GM12878 (cell line): ENCODE measurements around the gene HSPBAP1. TPM values are rescaled to one million over a fixed set of nuclear protein-coding genes. Genes with fewer than 3 reads are reported as not detected.

Experiments used
- ATAC-seq: fragments of 200-7000 bp; cut with Tn5 transposase; 3 replicates; pipeline ENCODE4 v1.9.1; 2020; ENCODE audit warnings: mild to moderate bottlenecking, moderate library complexity
- BruUV-seq: library from RNA; stranded (reverse); fragments of 400-500 nt; replicated peaks from 2 replicates; lab custom pipeline; 2021; lab: Mats Ljungman, UMichigan
- CTCF ChIA-PET: fragments of 300-600 bp; sonication (Branson Sonifier 250); formaldehyde crosslinking; extraction: SDS; loops from one replicate; lab custom pipeline; 2021; ENCODE audit warnings: inconsistent platforms; lab: Yijun Ruan, JAX
- POLR2A ChIA-PET: fragments of 350-600 bp; formaldehyde crosslinking; extraction: SDS; loops from one replicate; lab custom pipeline; 2021; ENCODE audit warnings: inconsistent platforms; lab: Charles Lee
- RAD21 ChIA-PET: fragments of 300-600 bp; sonication (Branson Sonifier 250); formaldehyde crosslinking; loops from one replicate; lab custom pipeline; 2023; ENCODE audit warnings: antibody characterized with exemption; ENCODE audit not compliant: unreplicated experiment; lab: Charles Lee
- SMC1A ChIA-PET: fragments of 300-600 bp; sonication (Branson Sonifier 250); formaldehyde crosslinking; loops from one replicate; lab custom pipeline; 2023; ENCODE audit not compliant: unreplicated experiment, uncharacterized antibody; lab: Charles Lee
- DNase-seq: peaks from one replicate; pipeline ENCODE4 v3.0.0-alpha.2; 2011; ENCODE audit warnings: low read depth, low spot score
- FAIRE-seq: peaks from 3 replicates; lab custom pipeline; 2011; peaks lifted over from hg19 to GRCh38; lab: Jason Lieb, UNC
- H2AFZ ChIP-seq: 2 replicates; pipeline ENCODE4 v1.6.0; 2011; ENCODE audit warnings: low read depth, low read length, control low read depth; ENCODE audit not compliant: control insufficient read depth
- H3K27ac ChIP-seq: 2 replicates; pipeline ENCODE4 v1.5.1; 2011; ENCODE audit warnings: control low read depth; ENCODE audit not compliant: control insufficient read depth, insufficient read depth
- H3K27me3 ChIP-seq, 2 experiments: replicated peaks in 1 of 2; 2 replicates each; pipeline versions ENCODE4 v1.6.0 to v1.6.1; 2011; ENCODE audit warnings: low read length in 1 of 2; ENCODE audit not compliant: control insufficient read depth in 2 of 2, insufficient read depth in 2 of 2
- H3K36me3 ChIP-seq, 2 experiments: 2 replicates each; pipeline ENCODE4 v1.5.1; 2011; ENCODE audit warnings: low read length in 1 of 2; ENCODE audit not compliant: control insufficient read depth in 2 of 2, insufficient read depth in 2 of 2
- H3K4me1 ChIP-seq: 2 replicates; pipeline ENCODE4 v1.6.1; 2011; ENCODE audit warnings: mild to moderate bottlenecking, low read length, moderate library complexity, mixed read lengths; ENCODE audit not compliant: control insufficient read depth, insufficient read depth
- H3K4me2 ChIP-seq: 2 replicates; pipeline ENCODE4 v1.6.0; 2011; ENCODE audit warnings: control low read depth; ENCODE audit not compliant: control insufficient read depth, insufficient read depth
- H3K4me3 ChIP-seq: fragments of 200-600 bp; sonication (generic); 2 replicates; pipeline ENCODE4 v1.5.1; 2016
- H3K79me2 ChIP-seq: 2 replicates; pipeline ENCODE4 v1.6.0; 2011; ENCODE audit warnings: low read length; ENCODE audit not compliant: control insufficient read depth, insufficient read depth
- H3K9ac ChIP-seq: 2 replicates; pipeline ENCODE4 v1.8.0; 2011; ENCODE audit warnings: low read length, control low read depth, mixed read lengths; ENCODE audit not compliant: control insufficient read depth, insufficient read depth
- H3K9me3 ChIP-seq: replicated peaks from 3 replicates; pipeline ENCODE4 v1.5.1; 2011; ENCODE audit warnings: mild to moderate bottlenecking, low read length; ENCODE audit not compliant: control insufficient read depth, insufficient read depth
- H4K20me1 ChIP-seq: 2 replicates; pipeline ENCODE4 v1.6.0; 2011; ENCODE audit not compliant: control insufficient read depth, insufficient read depth
- FOXK2 ChIP-seq: fragments of 450-650 bp; IDR thresholded peaks from 2 replicates; pipeline ENCODE4 v1.6.1; 2017; ENCODE audit warnings: mild to moderate bottlenecking, moderate library complexity
- GABPA ChIP-seq: IDR thresholded peaks from 2 replicates; pipeline ENCODE4 v1.6.1; 2014; ENCODE audit warnings: antibody characterized with exemption, low read depth, mild to moderate bottlenecking, inconsistent platforms
- NFYA ChIP-seq: IDR thresholded peaks from 2 replicates; pipeline ENCODE4 v1.6.1; 2011; ENCODE audit warnings: low read depth, mild to moderate bottlenecking, low read length, improper control_type of control experiment, borderline replicate concordance
- POLR2AphosphoS5 ChIP-seq: IDR thresholded peaks from 2 replicates; pipeline ENCODE4 v1.6.1; 2011; ENCODE audit warnings: mild to moderate bottlenecking, low read length, inconsistent platforms
- SREBF1 ChIP-seq: IDR thresholded peaks from 2 replicates; pipeline ENCODE4 v1.6.1; 2012; ENCODE audit warnings: mild to moderate bottlenecking, low read length
- ZNF24 ChIP-seq: fragments of 450-650 bp; IDR thresholded peaks from 2 replicates; pipeline ENCODE4 v1.6.1; 2017; ENCODE audit warnings: antibody characterized with exemption, mild to moderate bottlenecking
- ZNF384 ChIP-seq: IDR thresholded peaks from 2 replicates; pipeline ENCODE4 v1.6.1; 2012; ENCODE audit warnings: low read depth, mild to moderate bottlenecking, low read length, improper control_type of control experiment, borderline replicate concordance
- WGBS: methylation state at CpG from one replicate; pipeline ENCODE4 v1.1.6; 2016; ENCODE audit warnings: low lambda C conversion rate; ENCODE audit not compliant: insufficient replicate concordance, insufficient coverage; ENCODE audit errors: missing lambda C conversion rate; 5-methylcytosine and 5-hydroxymethylcytosine counted together
- in situ Hi-C: fragments of 300-500 bp; cut with MboI; formaldehyde crosslinking; loops from 9 replicates; pipeline ENCODE4 v1.14.3; 2018; ENCODE audit warnings: mixed read lengths
- intact Hi-C: fragments of 100-400 bp; cut with micrococcal nuclease; formaldehyde crosslinking; loops from one replicate; pipeline ENCODE4 v1.14.2; 2022; ENCODE audit not compliant: unreplicated experiment
- polyA plus RNA-seq, 11 experiments: library from polyadenylated mRNA; depleted of rRNA in 4 of 11; unstranded in 6 of 11; stranded (reverse) in 5 of 11; fragments of >200 nt; fragmentation: Nextera tagmentation in 4 of 11; fragmentation: Illumina TruSeq in 1 of 11; extraction: Ambion mirVana in 4 of 11; extraction: Trizol in 1 of 11; gene quantifications; 1 replicate in 1 of 11; 2 replicates in 10 of 11; pipeline versions ENCODE4 v1.2.1 to v1.2.3, GENCODE V29; 2011 to 2016; ENCODE audit warnings: inconsistent platforms in 2 of 11, missing spikeins in 2 of 11, low read depth in 1 of 11
- total RNA-seq, 4 experiments: library from RNA; depleted of rRNA in 3 of 4; stranded (reverse); fragments of >200 nt in 3 of 4; fragmentation: Illumina TruSeq in 1 of 4; extraction: Trizol in 1 of 4; gene quantifications; 2 replicates each; pipeline versions ENCODE4 v1.2.1 to v1.2.3, GENCODE V29; 2013 to 2021
- TF ChIP-seq, protein P1 (sequence below): IDR thresholded peaks from 2 replicates; pipeline ENCODE4 v1.6.1; 2012; ENCODE audit warnings: low read depth, low read length, improper control_type of control experiment
- TF ChIP-seq, protein P2 (sequence below): fragments of 450-650 bp; IDR thresholded peaks from 2 replicates; pipeline ENCODE4 v1.6.1; 2017; ENCODE audit warnings: antibody characterized with exemption, mild to moderate bottlenecking, moderate library complexity
- TF ChIP-seq, protein P3 (sequence below): fragments of 450-650 bp; IDR thresholded peaks from 2 replicates; pipeline ENCODE4 v1.6.1; 2018; ENCODE audit warnings: borderline replicate concordance, mild to moderate bottlenecking; ENCODE audit not compliant: partially characterized antibody

The HSPBAP1 gene
- total and polyA plus RNA-seq, 10 of the 15 experiments (the other 5 are each of a cell fraction or from before 2014, with no cell fraction given), result 3.2 to 10.3 (median 7.9) TPM

DNA sequence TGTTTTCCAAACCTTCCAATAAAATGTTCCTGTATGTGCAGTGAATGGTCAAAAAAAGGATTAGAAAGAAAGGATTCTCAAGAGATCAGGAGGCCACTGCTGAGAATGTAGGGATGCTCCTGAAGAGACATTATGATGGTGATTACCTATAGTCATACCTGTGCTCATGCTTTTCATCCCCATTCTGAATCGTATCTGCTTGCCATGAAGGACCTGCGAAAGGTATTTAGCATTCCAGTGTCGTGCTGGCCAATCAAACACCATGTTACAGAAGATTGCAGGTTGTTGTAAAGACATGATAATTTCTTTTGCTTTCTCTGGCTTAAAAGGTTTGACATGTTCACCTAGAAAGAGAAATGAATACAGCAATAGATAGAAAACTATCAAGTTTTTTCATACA is 16.1 kb downstream of the HSPBAP1 start:
- no peaks in the 10 kb centered on the region for H3K27me3 ChIP-seq
- peaks cover 16% of the 10 kb centered on the region for H3K4me1 ChIP-seq
- TF ChIP-seq ZNF384, result no peak
- TF ChIP-seq, protein P1, sequence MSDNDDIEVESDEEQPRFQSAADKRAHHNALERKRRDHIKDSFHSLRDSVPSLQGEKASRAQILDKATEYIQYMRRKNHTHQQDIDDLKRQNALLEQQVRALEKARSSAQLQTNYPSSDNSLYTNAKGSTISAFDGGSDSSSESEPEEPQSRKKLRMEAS, result no peak
- TF ChIP-seq GABPA, result no peak
- no peak for TF ChIP-seq SREBF1
- TF ChIP-seq ZNF24, result no peak
- no peak for TF ChIP-seq NFYA
- TF ChIP-seq, protein P2, sequence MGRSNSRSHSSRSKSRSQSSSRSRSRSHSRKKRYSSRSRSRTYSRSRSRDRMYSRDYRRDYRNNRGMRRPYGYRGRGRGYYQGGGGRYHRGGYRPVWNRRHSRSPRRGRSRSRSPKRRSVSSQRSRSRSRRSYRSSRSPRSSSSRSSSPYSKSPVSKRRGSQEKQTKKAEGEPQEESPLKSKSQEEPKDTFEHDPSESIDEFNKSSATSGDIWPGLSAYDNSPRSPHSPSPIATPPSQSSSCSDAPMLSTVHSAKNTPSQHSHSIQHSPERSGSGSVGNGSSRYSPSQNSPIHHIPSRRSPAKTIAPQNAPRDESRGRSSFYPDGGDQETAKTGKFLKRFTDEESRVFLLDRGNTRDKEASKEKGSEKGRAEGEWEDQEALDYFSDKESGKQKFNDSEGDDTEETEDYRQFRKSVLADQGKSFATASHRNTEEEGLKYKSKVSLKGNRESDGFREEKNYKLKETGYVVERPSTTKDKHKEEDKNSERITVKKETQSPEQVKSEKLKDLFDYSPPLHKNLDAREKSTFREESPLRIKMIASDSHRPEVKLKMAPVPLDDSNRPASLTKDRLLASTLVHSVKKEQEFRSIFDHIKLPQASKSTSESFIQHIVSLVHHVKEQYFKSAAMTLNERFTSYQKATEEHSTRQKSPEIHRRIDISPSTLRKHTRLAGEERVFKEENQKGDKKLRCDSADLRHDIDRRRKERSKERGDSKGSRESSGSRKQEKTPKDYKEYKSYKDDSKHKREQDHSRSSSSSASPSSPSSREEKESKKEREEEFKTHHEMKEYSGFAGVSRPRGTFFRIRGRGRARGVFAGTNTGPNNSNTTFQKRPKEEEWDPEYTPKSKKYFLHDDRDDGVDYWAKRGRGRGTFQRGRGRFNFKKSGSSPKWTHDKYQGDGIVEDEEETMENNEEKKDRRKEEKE, result no peak
- no peak for TF ChIP-seq FOXK2
- TF ChIP-seq POLR2AphosphoS5, result no peak
- TF ChIP-seq, protein P3, sequence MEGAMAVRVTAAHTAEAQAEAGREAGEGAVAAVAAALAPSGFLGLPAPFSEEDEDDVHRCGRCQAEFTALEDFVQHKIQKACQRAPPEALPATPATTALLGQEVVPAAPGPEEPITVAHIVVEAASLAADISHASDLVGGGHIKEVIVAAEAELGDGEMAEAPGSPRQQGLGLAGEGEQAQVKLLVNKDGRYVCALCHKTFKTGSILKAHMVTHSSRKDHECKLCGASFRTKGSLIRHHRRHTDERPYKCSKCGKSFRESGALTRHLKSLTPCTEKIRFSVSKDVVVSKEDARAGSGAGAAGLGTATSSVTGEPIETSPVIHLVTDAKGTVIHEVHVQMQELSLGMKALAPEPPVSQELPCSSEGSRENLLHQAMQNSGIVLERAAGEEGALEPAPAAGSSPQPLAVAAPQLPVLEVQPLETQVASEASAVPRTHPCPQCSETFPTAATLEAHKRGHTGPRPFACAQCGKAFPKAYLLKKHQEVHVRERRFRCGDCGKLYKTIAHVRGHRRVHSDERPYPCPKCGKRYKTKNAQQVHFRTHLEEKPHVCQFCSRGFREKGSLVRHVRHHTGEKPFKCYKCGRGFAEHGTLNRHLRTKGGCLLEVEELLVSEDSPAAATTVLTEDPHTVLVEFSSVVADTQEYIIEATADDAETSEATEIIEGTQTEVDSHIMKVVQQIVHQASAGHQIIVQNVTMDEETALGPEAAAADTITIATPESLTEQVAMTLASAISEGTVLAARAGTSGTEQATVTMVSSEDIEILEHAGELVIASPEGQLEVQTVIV, result no peak
- no peak overlapping the region for H3K4me2 ChIP-seq
- no peak overlapping the region for H3K27ac ChIP-seq
- DNase-seq (no peak), ATAC-seq (no peak), FAIRE-seq (no peak)
- POLR2A ChIA-PET, result interaction anchor here (0.7 kb wide), 1 partner anchor 25 kb away, joined by 3 read pairs; no protein-coding TSS in a partner anchor
- no TSS peak for BruUV-seq
- no peaks in the 10 kb centered on the region for H3K36me3 ChIP-seq
- no peak overlapping the region for H3K9ac ChIP-seq
- no peak overlapping the region for H3K4me3 ChIP-seq
- CTCF ChIA-PET, result interaction anchor here (0.8 kb wide), 1 partner anchor 78 kb away, joined by 3 read pairs; no protein-coding TSS in a partner anchor
- SMC1A ChIA-PET, result interaction anchor here (0.7 to 2.5 kb wide), 3 partner anchors 16 to 93 kb away, joined by 3 to 11 read pairs (median 10); partner anchors contain the start of gene HSPBAP1
- H3K79me2 ChIP-seq, result no peaks in the 10 kb centered on the region
- no peaks in the 10 kb centered on the region for H4K20me1 ChIP-seq
- intact Hi-C loops (no loop called here), in situ Hi-C loops (no loop called here)
- no peaks in the 10 kb centered on the region for H3K9me3 ChIP-seq
- RAD21 ChIA-PET, result interaction anchor here (0.8 to 0.9 kb wide), 2 partner anchors 82 to 90 kb away, joined by 3 to 4 read pairs; no protein-coding TSS in a partner anchor
- H2AFZ ChIP-seq, result no peak overlapping the region
- WGBS, result 98% methylated on average over 3 of the region's 3 CpGs
